Fibroblast of skin of left biceps (primary cell): Measurements from ENCODE around the gene CELF4.
A peak's percentile ranks its signal among the peaks of the same experiment; 100 is the strongest.

ENCODE experiments used
- DNase-seq, 2 experiments: peaks; one replicate each; pipeline ENCODE4 v3.0.0-alpha.2; 2013; ENCODE audit warnings: low read depth in 2 of 2

CELF4 gene

GRCh38 chr18:37441821-37442220 lies 123.8 kb downstream of the CELF4 start:
- no peak for DNase-seq

GRCh38 chr18:37440206-37440605 lies 125.4 kb downstream of the CELF4 start:
- DNase-seq, result no peak

DNA sequence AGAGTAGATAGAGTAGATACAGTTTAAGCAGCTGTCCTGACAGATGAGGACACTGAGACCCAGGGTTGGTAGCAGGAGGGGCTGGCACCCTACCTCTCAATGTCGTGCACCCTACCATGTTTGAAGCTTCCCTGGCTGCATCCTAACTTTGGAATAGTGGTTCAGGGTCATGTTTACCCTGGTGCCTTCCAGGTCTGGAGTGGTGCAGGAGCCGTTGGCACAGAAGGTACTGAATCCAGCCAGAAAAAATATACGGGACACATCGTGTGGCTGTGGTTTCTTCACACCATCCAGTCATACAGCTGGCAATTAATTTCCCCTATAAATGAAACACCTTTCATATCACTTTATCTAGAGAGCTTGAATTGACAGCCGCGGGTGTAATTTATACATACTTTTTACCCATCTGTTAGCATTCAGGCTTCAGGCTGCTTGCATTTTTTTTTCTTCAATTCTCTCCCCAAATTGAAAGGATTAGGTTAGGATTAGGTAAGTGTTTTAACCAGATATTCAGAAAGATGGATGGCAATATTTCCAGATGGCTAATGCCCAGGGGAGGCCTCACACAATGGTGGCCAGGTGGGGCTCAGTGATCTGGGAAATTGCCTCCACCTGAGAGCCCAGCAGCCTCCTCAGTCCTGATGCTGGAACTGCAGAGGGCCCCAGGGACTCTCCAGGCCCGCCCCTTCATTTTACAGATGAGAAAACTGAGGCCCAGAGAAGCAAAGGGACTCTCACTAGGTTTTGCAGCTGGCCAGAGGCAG lies 127.0 kb downstream of the CELF4 start:
- no peak for DNase-seq

DNA sequence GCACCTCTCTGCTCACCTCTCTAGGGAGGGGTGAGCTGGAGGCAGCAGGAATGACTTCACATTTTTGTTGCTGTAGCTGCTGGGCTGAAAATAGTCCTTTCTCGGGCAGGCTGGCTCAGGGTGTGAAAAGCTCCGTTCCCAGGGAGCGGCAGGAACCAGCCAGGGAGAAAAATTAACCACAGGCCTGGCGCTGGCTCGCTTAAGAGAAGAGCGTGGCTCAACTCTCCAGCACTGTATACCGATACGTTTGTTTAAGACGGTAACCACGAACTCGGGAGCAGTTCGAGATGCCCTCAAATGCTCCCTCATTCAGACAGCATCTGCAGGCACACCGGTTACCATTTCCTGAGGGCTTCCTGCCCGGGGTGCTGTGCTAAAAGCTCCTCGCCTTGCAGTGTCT lies 129.6 kb downstream of the CELF4 start:
- DNase-seq, result no peak

GRCh38 chr18:37435150-37435867 lies 130.3 kb downstream of the CELF4 start:
- no peak for DNase-seq

- DNase-seq, result no peak
Observed at GRCh38 chr18:37434161-37434860, 131.3 kb downstream of the CELF4 start.

DNA sequence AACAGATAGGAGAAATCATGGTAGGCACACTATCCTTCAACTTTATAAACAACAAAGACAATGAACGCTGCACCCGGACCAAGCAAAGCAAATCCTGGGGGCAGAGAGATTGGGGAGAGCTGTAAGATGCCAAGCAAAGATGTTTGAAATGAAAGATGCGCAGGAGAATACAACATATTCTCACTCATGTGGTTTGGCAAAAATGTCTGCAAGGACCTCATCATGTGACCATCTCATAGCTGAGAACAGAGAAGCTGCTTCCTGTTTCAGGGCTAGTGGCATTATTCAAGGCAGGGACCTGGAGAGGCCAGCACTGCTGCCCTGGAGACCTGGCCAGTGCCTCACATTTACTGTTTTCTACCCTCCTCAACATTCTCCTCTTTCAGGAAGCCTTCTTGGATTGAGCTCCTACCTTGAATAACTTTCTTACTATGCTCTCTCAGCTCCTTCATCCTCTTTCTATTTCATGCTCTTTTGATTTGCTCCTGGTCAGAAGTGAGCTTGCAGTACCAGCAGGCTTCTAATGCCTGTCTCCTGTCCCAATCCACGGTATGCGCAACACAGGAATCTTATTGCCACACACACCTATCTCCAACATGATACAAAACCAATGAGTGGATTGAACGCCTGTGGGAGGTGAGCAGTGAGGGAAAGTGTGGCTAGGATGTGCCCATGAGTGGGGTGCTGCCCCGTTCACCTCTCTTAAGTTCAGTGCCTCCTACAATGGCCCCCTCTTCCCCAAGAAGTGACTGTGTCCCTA lies 133.0 kb downstream of the CELF4 start:
- no peak for DNase-seq

GRCh38 chr18:37430357-37431076 lies 135.1 kb downstream of the CELF4 start:
- no peak for DNase-seq

DNA sequence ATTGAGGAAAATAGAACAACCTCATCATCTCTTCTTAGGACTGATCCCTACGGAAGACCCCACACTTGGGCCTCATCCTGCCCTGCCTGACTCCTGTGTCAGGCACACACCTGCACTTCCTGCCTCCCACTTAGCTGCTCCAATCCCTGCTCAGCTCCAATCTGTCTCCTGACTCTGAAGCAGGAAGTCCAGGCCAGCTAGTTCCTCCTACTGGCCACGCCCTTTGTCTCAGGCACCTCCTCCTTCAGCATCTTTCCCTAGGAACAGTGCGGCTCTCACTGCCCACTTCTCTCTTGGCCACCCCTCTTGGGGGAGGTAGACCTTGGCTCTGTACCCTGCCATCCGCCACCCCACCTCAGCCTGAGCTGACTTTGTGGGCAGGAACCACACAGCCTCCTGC lies 135.8 kb downstream of the CELF4 start:
- no peak for DNase-seq

DNA sequence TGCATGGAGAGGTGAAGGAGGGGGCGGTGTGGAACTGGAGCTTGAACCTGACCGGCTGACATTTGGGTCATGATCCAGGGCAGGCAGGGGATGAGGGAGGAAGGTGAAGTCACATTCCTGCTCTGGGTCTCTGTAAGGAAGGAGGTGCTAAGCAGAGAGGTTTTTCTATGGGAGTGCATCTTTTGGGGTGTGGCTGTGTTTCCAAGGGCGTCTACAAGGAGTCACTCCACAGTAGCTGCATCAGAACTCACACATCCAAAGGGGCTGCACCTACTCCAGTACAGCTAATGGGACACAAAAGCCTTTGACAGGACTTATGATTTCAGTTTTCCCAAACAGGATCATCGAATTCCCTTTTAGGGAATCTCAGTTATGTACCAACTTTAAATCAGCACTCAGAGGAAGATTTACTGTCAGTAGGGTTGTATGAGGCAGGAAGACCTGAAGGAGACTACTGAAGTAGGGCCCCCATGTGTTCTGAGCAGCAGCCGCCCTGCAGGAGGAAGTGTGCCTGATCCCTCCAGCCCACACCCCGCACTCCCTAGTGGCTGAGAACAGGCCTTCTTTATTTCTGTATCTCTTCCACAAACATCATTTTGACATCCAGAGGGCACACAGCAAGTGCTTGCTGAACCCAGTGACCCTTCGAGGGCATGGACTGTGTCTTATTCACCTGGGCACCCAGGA lies 137.2 kb downstream of the CELF4 start:
- DNase-seq, result no peak

GRCh38 chr18:37426586-37426985 lies 139.0 kb downstream of the CELF4 start:
- no peak for DNase-seq

DNA sequence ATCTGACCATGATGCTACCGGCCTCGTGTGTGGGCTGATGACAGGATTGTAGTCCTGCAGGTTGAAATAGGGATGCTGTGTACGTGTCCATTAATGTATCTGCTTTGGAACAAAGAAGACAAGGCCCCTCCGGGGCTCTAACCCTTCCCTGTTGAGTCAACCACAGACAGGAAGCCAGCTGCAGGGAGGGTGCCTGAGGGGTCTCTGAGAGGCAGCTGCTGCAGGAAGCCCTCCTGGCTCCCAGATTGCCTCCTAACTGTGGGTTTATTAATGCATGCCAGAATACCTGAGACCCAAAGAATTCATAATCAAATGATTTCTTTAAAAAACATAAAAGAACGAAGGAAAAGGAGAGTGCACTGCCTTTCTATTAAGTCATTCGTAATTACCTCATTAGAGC lies 140.4 kb downstream of the CELF4 start:
- no peak for DNase-seq

GRCh38 chr18:37424507-37424906 lies 141.1 kb downstream of the CELF4 start:
- no peak for DNase-seq

DNA sequence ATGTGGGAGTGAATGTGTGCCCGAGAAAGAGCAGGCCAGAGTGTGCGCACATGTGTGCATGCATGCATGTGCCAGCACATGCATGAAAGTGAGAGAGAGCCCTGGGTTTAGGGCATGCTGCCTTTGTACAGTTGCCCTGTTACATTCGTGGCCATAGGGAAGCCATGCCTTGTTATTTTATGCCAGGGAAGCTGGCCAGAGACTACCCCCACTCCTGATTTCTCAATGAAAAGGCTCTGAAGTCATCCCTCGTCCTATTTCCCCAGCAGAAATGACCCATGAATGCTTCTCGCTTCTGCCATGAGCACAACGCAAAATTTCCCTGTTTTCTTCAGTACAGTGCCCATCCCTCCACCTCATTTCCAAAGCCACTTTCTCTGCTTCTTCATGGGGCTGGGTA lies 143.0 kb downstream of the CELF4 start:
- DNase-seq, result no peak

- DNase-seq, result no peak
Observed at GRCh38 chr18:37422116-37422515, 143.5 kb downstream of the CELF4 start.

- DNase-seq, result no peak
Observed at GRCh38 chr18:37421341-37422077, 144.1 kb downstream of the CELF4 start.

DNA sequence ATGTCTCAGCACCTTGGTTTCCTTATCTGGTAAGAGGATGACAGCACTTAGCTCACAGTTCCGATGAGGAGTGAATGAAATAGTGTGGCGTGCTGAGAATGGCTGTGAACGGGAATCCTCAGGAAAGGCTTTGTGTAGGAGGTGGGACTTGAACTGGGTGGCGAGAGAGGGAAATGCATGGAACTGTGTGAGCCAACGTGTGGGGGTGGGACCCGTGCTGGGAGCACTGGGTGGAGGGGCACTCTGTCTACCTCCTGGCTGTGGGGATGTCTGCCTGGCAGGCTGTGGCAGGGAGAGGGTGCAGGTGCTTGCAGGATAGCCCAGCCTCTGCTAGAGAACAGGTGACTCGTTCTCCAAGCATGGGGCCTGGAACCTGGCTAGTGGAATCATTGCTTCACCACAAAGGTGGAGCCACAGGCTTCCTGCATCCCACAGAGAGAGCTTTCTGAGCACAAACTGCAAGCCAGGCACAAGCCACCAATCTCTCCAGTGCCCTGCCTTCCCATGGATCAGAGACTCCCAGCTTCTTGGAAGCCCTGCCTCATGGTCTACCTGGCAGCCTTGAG lies 145.2 kb downstream of the CELF4 start:
- no peak for DNase-seq

DNA sequence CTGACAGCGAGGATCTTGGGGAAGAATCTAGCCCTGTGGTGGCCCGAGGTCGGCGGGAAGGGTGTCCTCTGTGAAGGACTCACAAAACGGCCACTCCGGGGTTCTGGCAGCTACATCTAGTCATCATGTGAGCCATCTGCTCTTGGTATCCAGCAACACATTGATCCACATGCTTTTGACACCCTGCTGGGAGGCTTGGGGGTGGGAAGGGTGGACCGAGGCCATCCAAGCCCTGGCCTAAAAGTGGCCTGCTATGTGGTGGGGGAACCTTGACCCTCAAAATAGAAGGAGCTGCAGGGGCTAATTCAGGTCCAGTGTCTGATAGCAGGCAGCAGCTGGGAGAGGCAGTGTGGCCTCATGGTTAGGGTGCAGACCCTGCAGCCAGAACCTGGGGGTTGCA lies 145.7 kb downstream of the CELF4 start:
- DNase-seq, result no peak

- peak in 1 of 2 experiments; percentile 5 for DNase-seq
Observed at GRCh38 chr18:37419315-37419714, 146.3 kb downstream of the CELF4 start.

GRCh38 chr18:37414816-37415215 lies 150.8 kb downstream of the CELF4 start:
- DNase-seq, result no peak
